AG04450 (cell line): Measurements from ENCODE around the gene MACROD2. TPM values are rescaled to one million over a fixed set of nuclear protein-coding genes. Genes with fewer than 3 reads are reported as not detected.

ENCODE experiments used
- CTCF ChIA-PET: fragments of 300-600, 350-600 bp; formaldehyde crosslinking; extraction: SDS; loops from one replicate; lab custom pipeline; 2022; ENCODE audit warnings: antibody characterized with exemption, inconsistent platforms; lab: Charles Lee
- POLR2A ChIA-PET: fragments of 350-600 bp; formaldehyde crosslinking; extraction: SDS; loops from one replicate; lab custom pipeline; 2021; ENCODE audit warnings: antibody characterized with exemption, inconsistent platforms; lab: Yijun Ruan, JAX
- DNase-seq: peaks from one replicate; pipeline ENCODE4 v3.0.0-alpha.2; 2011; ENCODE audit warnings: low read depth, low spot score
- H3K27ac ChIP-seq: one replicate; pipeline ENCODE4 v1.5.1; 2012; ENCODE audit warnings: low read depth, low read length, control low read depth
- H3K27me3 ChIP-seq: one replicate; pipeline ENCODE4 v1.6.0; 2012; ENCODE audit warnings: low read length; ENCODE audit not compliant: control insufficient read depth, insufficient read depth
- H3K4me3 ChIP-seq: 2 replicates; pipeline ENCODE4 v1.5.1; 2011; ENCODE audit warnings: mild to moderate bottlenecking, low read depth, low read length, control low read depth
- H3K9me3 ChIP-seq: 2 replicates; pipeline ENCODE4 v1.5.1; 2012; ENCODE audit warnings: low read length; ENCODE audit not compliant: control insufficient read depth, insufficient read depth
- polyA plus RNA-seq: library from polyadenylated mRNA; depleted of rRNA; stranded (reverse); fragments of >200 nt; gene quantifications from 2 replicates; pipeline ENCODE4 v1.2.3, GENCODE V29; 2011
- TF ChIP-seq, protein P1 (sequence below): IDR thresholded peaks from 2 replicates; pipeline ENCODE4 v1.5.1; 2011; ENCODE audit warnings: low read depth, low read length, control low read depth, inconsistent platforms

The MACROD2 gene
- polyA plus RNA-seq, 1 experiment = 0.02 TPM

- Histone ChIP-seq H3K4me3 (no peak overlapping the region), H3K9me3 (no peaks in the 10 kb centered on the region), H3K27me3 (no peaks in the 10 kb centered on the region), H3K27ac (no peak overlapping the region)
- POLR2A ChIA-PET = interaction anchor here (0.7 kb wide), 1 partner anchor 36 kb away, joined by 4 read pairs; no protein-coding TSS in a partner anchor
- CTCF ChIA-PET = interaction anchor here (0.6 kb wide), 1 partner anchor 269 kb away, joined by 3 read pairs; no protein-coding TSS in a partner anchor
- TF ChIP-seq, protein P1, sequence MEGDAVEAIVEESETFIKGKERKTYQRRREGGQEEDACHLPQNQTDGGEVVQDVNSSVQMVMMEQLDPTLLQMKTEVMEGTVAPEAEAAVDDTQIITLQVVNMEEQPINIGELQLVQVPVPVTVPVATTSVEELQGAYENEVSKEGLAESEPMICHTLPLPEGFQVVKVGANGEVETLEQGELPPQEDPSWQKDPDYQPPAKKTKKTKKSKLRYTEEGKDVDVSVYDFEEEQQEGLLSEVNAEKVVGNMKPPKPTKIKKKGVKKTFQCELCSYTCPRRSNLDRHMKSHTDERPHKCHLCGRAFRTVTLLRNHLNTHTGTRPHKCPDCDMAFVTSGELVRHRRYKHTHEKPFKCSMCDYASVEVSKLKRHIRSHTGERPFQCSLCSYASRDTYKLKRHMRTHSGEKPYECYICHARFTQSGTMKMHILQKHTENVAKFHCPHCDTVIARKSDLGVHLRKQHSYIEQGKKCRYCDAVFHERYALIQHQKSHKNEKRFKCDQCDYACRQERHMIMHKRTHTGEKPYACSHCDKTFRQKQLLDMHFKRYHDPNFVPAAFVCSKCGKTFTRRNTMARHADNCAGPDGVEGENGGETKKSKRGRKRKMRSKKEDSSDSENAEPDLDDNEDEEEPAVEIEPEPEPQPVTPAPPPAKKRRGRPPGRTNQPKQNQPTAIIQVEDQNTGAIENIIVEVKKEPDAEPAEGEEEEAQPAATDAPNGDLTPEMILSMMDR = no peak
- DNase-seq = no peak
These were observed 536.5 kb downstream of the MACROD2 start for GRCh38 chr20:14531786-14532185.

DNA sequence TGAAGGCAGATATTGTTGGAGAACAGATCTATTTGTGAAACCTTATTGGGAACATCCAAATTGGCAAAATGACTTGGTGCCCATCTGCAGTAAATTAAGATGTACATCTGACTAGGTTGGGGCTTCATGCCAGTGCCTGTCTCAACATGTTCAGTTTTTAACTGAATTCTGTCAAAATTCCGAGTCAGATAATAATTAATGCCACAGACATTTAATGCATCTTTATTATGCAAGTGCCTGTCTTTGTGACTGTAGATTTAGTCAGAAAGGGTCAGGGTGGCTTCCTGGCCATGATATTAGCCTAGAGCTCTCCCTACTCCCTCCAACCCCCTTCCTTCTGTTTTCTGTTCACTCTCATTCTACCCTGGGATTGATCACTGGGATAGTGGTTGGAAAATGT, 541.4 kb downstream of the MACROD2 start:
- DNase-seq = no peak
- POLR2A ChIA-PET = no interaction called here
- Histone ChIP-seq H3K4me3 (no peak overlapping the region), H3K27ac (no peak overlapping the region), H3K27me3 (no peaks in the 10 kb centered on the region), H3K9me3 (no peaks in the 10 kb centered on the region)
- CTCF ChIA-PET = interaction anchor here (0.6 kb wide), 1 partner anchor 1497 kb away, joined by 3 read pairs; no protein-coding TSS in a partner anchor
- TF ChIP-seq, protein P1 = no peak

DNA sequence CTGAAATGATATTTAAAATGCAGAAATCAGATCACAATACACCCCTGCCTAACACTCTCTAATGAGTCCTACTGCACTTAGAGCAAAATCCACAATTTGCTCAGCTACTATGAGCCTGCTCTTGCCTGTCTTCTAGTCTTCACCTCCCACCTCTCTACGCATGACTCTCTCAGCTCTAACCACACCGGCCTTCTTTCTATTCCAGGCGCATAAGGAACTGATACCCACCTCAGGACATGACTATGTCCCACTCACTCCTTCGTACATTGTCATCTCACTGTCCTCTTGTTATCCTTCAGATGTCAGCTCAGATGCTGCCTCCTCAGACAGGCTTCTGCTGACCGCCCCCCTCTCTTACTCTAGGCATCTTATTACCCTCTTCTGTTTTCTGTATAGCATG, 543.1 kb downstream of the MACROD2 start:
- no peak for DNase-seq
- CTCF ChIA-PET = interaction anchor here (1.8 kb wide), 1 partner anchor 201 kb away, joined by 7 read pairs; the partner anchor contains the start of gene FLRT3

GRCh38 chr20:14543040-14543439, 547.7 kb downstream of the MACROD2 start:
- ChIA-PET CTCF (no interaction called here), POLR2A (no interaction called here)
- Histone ChIP-seq H3K4me3 (no peak overlapping the region), H3K27me3 (no peaks in the 10 kb centered on the region), H3K9me3 (no peaks in the 10 kb centered on the region), H3K27ac (no peak overlapping the region)
- TF ChIP-seq, protein P1 = no peak
- DNase-seq = no peak

More for the DNA sequence above, 543.1 kb downstream of the MACROD2 start:
- TF ChIP-seq, protein P1 = no peak
- Histone ChIP-seq H3K9me3 (no peaks in the 10 kb centered on the region), H3K4me3 (no peak overlapping the region), H3K27me3 (no peaks in the 10 kb centered on the region), H3K27ac (no peak overlapping the region)
- POLR2A ChIA-PET = no interaction called here

DNA sequence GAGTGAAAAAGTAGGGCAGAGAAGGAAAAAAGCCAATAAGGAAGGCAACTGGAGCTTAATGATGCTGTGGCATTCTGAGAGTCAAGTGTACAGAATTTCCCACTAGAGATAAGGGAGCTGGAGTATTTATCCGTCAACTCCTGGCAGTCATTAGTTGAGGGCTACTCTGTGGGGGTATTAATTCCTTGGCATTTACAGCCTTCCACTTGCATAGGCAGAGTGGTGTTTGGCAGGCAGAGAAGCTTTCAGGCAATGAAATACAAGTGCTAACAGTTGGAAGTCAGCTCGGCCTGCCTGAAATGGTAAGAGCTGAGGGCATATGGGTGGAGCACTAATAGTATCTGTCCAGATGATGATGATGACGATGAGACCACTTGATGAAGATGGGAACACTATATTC, 549.4 kb downstream of the MACROD2 start:
- CTCF ChIA-PET = no interaction called here
- no peak overlapping the region for H3K27ac ChIP-seq
- no peaks in the 10 kb centered on the region for H3K9me3 ChIP-seq
- TF ChIP-seq, protein P1 = no peak
- no peaks in the 10 kb centered on the region for H3K27me3 ChIP-seq
- H3K4me3 ChIP-seq = no peak overlapping the region
- POLR2A ChIA-PET = no interaction called here
- DNase-seq = no peak
